ENCODE results near the gene MEF2A.
A peak's percentile ranks its signal among the peaks of the same experiment; 100 is the strongest.

- TF ChIP-seq POLR2A (conservative IDR thresholded peaks at IDR 0.05) (no peak), BACH1 (tag; IDR thresholded peaks at IDR 0.05) (0 out of 2 replicates have a peak, but pooled peaks have one; percentile 12), EZH2 (IDR thresholded peaks at IDR 0.05; ENCODE audit: borderline replicate concordance, low read depth, low read length) (no peak), GTF2E2 (tag; IDR thresholded peaks at IDR 0.05) (peak; percentile 22), ARID4B (CRISPR knock-in tag; IDR thresholded peaks at IDR 0.05) (no peak), SP1 (CRISPR knock-in tag; IDR thresholded peaks at IDR 0.05) (no peak), ZBTB8A (IDR thresholded peaks at IDR 0.05; ENCODE audit: partially characterized antibody) (no peak), CTCF (IDR thresholded peaks at IDR 0.05 in 2 of 3, conservative IDR thresholded peaks at IDR 0.05 in 1 of 3; ENCODE audit: insufficient read depth in 2 of 3, low read depth in 1 of 3, low read length in 3 of 3) (peak; percentile 38 to 62 (median 40); a peak in 3 of 6 replicates), HDAC2 (IDR thresholded peaks at IDR 0.05) (no peak), HIVEP1 (CRISPR knock-in tag; IDR thresholded peaks at IDR 0.05) (no peak)
Observed at GRCh38 chr15:99703603-99704443, 138.0 kb downstream of the MEF2A start.

Data from K562 (cell line).